SKM-1 (cell line): ENCODE measurements around the gene ADAMTS8.

Experiments used
- DNase-seq: peaks from one replicate; lab custom pipeline; 2025; ENCODE audit not compliant: unreplicated experiment; lab: John Stamatoyannopoulos, UW

Gene ADAMTS8

GRCh38 chr11:130399196-130399595 lies 29.2 kb downstream of the ADAMTS8 start:
- DNase-seq: no peak

- DNase-seq: no peak
These were observed 30.6 kb downstream of the ADAMTS8 start for GRCh38 chr11:130397780-130398179.

- no peak for DNase-seq
These were observed 31.4 kb downstream of the ADAMTS8 start for GRCh38 chr11:130396965-130397364.

- no peak for DNase-seq
These were observed 33.8 kb downstream of the ADAMTS8 start for GRCh38 chr11:130394615-130395014.

- DNase-seq: no peak
These were observed 36.7 kb downstream of the ADAMTS8 start for GRCh38 chr11:130391711-130392110.

- DNase-seq: no peak
These were observed 38.2 kb downstream of the ADAMTS8 start for GRCh38 chr11:130390071-130390758.

- no peak for DNase-seq
These were observed 39.0 kb downstream of the ADAMTS8 start for GRCh38 chr11:130389335-130389935.

- DNase-seq: no peak
These were observed 39.7 kb downstream of the ADAMTS8 start for GRCh38 chr11:130388607-130389205.

GRCh38 chr11:130386056-130386455 lies 42.4 kb downstream of the ADAMTS8 start:
- DNase-seq: no peak

GRCh38 chr11:130383344-130384211 lies 44.8 kb downstream of the ADAMTS8 start:
- no peak for DNase-seq

- no peak for DNase-seq
These were observed 47.1 kb downstream of the ADAMTS8 start for GRCh38 chr11:130381317-130381716.

- DNase-seq: no peak
These were observed 47.6 kb downstream of the ADAMTS8 start for GRCh38 chr11:130380778-130381177.

GRCh38 chr11:130379276-130379675 lies 49.1 kb downstream of the ADAMTS8 start:
- no peak for DNase-seq

GRCh38 chr11:130370845-130371590 lies 57.4 kb downstream of the ADAMTS8 start:
- no peak for DNase-seq

GRCh38 chr11:130369713-130370112 lies 58.7 kb downstream of the ADAMTS8 start:
- DNase-seq: no peak

- no peak for DNase-seq
These were observed 59.2 kb downstream of the ADAMTS8 start for GRCh38 chr11:130369141-130369691.

GRCh38 chr11:130359419-130359818 lies 69.0 kb downstream of the ADAMTS8 start:
- DNase-seq: no peak

- DNase-seq: no peak
These were observed 70.0 kb downstream of the ADAMTS8 start for GRCh38 chr11:130358398-130358797.
